ENCODE measurements around the gene SLC35E3. TPM values are rescaled to one million over a fixed set of nuclear protein-coding genes. Genes with fewer than 3 reads are reported as not detected.

Gene SLC35E3
- total and polyA plus RNA-seq, 12 donors: 2.7 to 23.1 (median 10.9) TPM

DNA sequence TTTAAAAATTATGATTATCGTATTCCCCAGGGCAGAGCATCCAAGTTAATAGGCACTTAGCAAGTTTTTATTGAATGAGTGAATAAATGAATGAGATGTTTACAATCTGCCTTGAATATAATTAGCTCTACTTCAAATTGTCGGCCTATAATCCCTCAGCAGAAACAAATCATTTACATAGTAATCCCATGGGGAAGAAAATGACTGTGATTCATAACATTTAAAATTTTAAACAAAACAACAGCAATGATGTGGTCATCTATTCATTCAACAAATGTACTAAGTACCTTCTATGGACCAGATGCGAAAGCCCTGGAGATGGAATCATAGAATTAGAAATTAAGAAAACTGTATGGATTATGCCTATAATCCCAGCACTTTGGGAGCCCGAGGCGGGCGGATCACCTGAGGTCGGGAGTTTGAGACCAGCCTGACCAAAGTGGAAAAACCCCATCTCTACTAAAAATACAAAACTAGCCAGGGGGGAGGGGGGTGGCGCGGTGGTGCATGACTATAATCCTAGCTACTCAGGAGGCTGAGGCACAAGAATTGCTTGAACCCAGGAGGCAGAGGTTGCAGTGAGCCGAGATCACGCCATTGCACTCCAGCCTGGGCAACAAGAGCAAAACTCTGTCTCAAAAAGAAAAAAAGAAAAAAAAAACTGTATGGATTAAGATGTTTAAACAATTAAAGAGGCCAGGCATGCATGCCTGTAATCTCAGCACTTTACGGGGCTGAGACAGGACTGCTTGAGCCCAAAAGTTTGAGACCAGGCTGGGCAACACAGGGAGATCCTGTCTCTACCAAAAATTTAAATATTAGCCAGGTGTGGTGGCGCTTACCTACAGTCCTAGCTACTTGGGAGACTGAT lies 44.3 kb downstream of the SLC35E3 start:
- H3K4me1 ChIP-seq (replicated peaks in 1 of 2): peaks cover 18 to 35% of the 10 kb centered on the region in 2 donors
- WGBS, 4 donors: 93 to 97% (median 94%) methylated on average over 13 of the region's 13 CpGs
- no peak overlapping the region for H3K27ac ChIP-seq
- intact Hi-C loops (cut with DNase I): no loop called here
- DNase-seq: no peak
- no peaks in the 10 kb centered on the region for H3K36me3 ChIP-seq (replicated peaks in 1 of 2)
- no peaks in the 10 kb centered on the region for H3K9me3 ChIP-seq (replicated peaks in 1 of 3)
- no peak overlapping the region for H3K4me3 ChIP-seq
- H3K27me3 ChIP-seq: no peaks in the 10 kb centered on the region
- TF ChIP-seq, protein P1, sequence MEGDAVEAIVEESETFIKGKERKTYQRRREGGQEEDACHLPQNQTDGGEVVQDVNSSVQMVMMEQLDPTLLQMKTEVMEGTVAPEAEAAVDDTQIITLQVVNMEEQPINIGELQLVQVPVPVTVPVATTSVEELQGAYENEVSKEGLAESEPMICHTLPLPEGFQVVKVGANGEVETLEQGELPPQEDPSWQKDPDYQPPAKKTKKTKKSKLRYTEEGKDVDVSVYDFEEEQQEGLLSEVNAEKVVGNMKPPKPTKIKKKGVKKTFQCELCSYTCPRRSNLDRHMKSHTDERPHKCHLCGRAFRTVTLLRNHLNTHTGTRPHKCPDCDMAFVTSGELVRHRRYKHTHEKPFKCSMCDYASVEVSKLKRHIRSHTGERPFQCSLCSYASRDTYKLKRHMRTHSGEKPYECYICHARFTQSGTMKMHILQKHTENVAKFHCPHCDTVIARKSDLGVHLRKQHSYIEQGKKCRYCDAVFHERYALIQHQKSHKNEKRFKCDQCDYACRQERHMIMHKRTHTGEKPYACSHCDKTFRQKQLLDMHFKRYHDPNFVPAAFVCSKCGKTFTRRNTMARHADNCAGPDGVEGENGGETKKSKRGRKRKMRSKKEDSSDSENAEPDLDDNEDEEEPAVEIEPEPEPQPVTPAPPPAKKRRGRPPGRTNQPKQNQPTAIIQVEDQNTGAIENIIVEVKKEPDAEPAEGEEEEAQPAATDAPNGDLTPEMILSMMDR (IDR thresholded peaks at IDR 0.05): no peak
- no peak for TF ChIP-seq POLR2A (IDR thresholded peaks at IDR 0.05)

DNA sequence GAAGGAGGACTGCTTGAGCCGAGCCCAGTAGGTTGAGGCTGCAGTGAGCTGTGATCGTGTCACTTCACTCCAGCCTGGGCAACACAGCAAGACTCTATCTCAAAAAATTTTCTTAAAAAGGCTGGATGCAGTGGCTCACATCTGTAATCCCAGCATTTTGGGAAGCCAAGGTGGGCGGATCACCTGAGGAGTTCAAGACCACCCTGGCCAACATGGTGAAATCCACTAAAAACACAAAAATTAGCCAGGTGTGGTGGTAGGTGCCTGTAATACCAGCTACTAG lies 44.9 kb downstream of the SLC35E3 start:
- Histone ChIP-seq H3K4me3 (no peak overlapping the region), H3K9me3 (replicated peaks in 1 of 3) (no peaks in the 10 kb centered on the region), H3K36me3 (replicated peaks in 1 of 2) (no peaks in the 10 kb centered on the region), H3K4me1 (replicated peaks in 1 of 2) (peaks cover 13 to 30% of the 10 kb centered on the region in 2 donors), H3K27me3 (no peaks in the 10 kb centered on the region), H3K27ac (no peak overlapping the region)
- intact Hi-C loops (cut with DNase I): no loop called here
- WGBS, 4 donors: 61 to 67% (median 64%) methylated on average over 3 of the region's 3 CpGs
- DNase-seq: no peak
- no peak for TF ChIP-seq POLR2A (IDR thresholded peaks at IDR 0.05)
- TF ChIP-seq, protein P1 (IDR thresholded peaks at IDR 0.05): no peak

DNA sequence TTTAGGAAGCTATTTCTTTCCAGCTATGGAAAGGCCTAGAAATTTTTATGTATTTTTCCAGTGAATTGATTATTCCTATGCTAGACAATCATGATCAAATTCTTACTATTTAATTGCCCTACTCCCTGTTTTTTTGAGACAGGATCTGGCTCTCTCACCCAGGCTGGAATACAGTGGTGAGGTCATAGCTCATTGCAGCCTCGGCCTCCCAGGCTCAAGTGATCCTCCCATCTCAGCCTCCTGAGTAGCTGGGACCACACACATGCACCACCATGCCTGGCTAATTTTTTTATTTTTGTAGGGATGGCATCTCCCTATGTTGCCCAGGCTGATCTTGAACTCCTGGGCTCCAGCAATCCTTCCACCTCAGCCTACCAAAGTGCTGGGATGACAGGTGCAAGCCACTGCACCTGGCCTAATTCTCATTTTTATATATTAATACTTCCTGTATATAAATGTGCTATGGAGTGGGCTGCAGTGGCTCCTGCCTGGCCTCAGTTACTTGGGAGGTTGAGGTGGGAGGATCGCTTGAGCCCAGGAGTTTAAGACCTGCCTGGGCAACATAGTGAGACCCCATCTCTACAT lies 46.0 kb downstream of the SLC35E3 start:
- Histone ChIP-seq H3K4me1 (replicated peaks in 1 of 2) (peaks cover 8 to 19% of the 10 kb centered on the region in 2 donors), H3K27ac (no peak overlapping the region), H3K9me3 (replicated peaks in 1 of 3) (no peaks in the 10 kb centered on the region), H3K27me3 (no peaks in the 10 kb centered on the region), H3K36me3 (replicated peaks in 1 of 2) (no peaks in the 10 kb centered on the region), H3K4me3 (no peak overlapping the region)
- 94 to 100% (median 98%) methylated on average over 2 of the region's 2 CpGs for WGBS, 4 donors
- intact Hi-C loops (cut with DNase I): no loop called here
- peak in 1 of 7 donors; percentile 31 for DNase-seq
- TF ChIP-seq, protein P1 (IDR thresholded peaks at IDR 0.05): no peak
- no peak for TF ChIP-seq POLR2A (IDR thresholded peaks at IDR 0.05)

DNA sequence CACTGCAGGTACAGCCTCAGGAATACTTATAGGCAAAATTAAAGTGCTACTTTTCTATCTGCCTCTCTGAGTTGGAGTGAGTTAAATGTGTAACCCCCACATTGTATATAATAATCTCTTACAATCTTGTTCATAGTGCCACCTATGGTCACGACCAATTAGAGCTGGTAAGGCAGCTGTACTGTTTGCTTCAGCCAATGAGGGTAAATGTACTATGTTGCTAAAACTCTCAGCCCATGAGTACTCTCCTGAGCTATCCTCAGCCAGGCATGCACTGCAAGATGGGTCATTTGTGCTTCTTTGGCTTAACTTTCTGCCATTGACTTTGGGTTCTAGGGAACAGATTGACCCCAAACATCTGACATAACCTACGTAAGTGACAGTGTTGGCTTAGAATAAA lies 47.0 kb downstream of the SLC35E3 start:
- Histone ChIP-seq H3K4me1 (replicated peaks in 1 of 2) (peaks cover 2 to 10% of the 10 kb centered on the region in 2 donors), H3K4me3 (no peak overlapping the region), H3K27me3 (no peaks in the 10 kb centered on the region), H3K9me3 (replicated peaks in 1 of 3) (no peaks in the 10 kb centered on the region), H3K27ac (no peak overlapping the region), H3K36me3 (replicated peaks in 1 of 2) (no peaks in the 10 kb centered on the region)
- WGBS, 4 donors: 75 to 83% (median 79%) methylated on average over 2 of the region's 2 CpGs
- TF ChIP-seq POLR2A (IDR thresholded peaks at IDR 0.05): no peak
- TF ChIP-seq, protein P1 (IDR thresholded peaks at IDR 0.05): no peak
- intact Hi-C loops (cut with DNase I): no loop called here
- DNase-seq: peak in 2 of 7 donors; percentile 15 to 62
